ENCODE results near the gene PCBP3.

PCBP3 gene

DNA sequence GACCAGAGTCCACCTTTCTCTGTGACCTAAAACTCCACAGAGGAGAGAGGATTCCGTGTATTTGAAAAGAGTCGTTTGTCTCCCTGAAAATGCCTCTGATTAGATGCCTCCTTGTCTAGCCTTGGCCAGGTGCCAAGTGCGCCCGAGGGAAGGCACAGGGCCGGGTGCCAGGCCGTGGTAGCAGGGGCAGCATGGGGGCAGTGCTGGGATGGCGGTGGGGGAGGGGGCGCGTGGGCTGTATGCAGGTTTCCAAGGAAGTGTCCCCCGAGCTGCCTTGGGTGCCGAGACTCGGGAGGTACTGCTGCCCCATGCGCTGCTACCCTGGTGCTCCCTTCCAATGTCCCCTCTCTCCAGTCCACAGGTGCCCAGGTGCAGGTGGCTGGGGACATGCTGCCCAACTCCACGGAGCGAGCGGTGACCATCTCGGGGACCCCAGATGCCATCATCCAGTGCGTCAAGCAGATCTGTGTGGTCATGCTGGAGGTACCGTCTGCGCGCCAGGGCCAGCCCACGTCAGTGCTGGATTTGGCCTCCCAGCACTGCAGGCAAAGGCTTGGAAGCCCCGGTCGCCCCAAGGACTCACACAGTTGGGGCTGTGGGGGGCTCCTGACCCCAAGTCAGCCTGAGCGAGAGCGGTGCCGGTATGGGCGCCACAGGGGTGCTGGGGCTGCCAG lies 267.2 kb downstream of the PCBP3 start:
- DNase-seq (ENCODE audit: low read depth): no peak

DNA sequence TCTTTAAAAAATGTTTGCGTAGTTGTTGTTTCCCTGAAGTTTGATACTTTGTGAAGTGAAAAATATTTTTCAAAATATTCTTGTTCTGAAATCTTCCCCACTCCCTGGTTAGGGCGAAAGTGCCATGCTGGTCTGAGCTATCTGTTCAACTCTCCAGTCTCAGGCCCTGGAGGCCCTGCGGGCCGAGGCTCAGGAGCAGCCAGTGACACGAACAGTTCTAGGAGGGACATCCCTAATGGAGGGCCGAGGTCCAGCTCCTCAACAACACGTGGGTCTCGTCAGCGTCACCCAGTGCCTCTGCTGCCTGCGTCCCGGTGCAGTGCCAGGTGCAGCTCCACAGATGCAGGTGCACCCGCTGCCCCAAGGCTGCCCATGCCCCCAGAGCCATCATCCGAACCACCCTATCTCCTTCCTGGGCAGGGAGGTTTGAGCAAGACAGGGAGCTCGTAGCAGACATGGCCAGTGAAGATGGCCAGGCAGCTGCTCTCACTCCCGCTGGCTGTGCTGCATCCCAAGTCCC lies 268.3 kb downstream of the PCBP3 start:
- DNase-seq (ENCODE audit: low read depth): no peak

DNA sequence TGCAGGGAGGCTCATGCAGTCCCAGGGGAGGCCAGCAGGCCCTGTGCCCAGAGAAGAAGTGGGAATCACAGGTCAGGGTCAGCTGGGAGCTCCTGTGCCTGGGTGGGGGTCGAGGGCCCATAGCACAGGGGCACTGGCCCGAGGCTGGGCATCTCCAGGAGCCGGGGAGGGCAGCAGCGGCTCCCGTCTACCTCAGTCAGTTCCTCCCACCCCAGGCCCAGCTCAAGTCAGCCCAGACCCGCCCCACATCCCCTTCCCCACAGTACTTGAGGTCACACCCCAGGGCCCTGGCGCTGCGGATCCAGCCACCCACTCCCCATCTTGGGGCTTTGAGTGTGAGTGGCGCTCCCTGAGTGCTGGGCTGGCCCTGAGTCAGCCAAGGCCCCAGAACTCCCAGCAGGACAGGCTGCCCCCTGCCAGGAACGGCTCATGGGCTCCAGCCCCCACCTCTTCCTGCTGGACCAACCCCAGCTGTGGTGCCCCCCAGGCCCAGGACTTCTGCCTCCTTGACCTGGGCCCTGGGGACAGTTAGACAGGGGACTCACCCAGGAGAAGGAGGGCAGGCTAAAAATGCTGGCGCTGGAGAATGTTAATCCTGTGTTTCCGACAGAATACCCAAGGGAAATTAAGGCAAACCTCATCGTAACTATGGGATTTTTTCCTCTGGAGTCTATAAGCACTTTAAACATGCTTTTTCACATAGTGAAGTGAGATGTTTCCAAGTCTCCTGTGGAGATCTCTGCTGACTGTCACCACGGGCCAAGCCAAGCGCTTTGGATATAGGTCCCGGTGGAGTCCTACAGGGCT lies 269.3 kb downstream of the PCBP3 start:
- DNase-seq (ENCODE audit: low read depth): no peak

DNA sequence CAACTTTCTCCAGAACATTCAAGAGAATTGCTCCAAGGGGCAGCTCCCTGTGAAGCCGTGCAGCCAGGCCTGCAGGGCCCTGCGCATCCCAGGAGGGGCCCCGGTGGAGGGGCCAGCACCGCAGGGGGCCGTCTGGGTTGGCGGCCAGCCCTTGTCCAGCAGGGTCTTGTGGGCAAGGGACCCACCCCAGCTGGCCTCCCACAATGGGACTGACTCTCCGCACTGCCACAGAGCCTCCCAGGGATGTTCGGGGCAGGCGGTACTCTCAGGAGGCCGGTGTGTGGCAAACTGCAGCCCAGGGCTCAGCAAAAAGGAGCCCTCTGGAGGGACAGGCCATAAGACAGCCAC lies 269.9 kb downstream of the PCBP3 start:
- no peak for DNase-seq (ENCODE audit: low read depth)

DNA sequence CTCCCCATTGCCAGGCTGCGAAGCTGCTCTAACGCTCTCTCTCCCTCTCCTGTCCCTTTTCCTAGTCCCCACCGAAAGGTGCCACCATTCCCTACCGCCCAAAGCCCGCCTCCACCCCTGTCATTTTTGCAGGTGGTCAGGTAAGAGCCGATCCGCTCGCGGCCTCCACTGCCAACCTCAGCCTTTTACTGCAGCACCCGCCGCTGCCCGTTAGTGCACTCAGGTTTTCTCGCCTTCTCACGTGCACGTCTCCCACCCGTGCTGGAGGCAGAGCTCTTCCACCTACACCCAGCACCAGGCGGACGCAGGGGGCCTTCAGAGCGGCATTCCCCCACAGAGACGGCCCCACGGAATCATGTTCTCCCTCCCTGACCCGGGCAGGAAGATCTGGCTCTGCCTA lies 270.4 kb downstream of the PCBP3 start:
- DNase-seq (ENCODE audit: low read depth): no peak

DNA sequence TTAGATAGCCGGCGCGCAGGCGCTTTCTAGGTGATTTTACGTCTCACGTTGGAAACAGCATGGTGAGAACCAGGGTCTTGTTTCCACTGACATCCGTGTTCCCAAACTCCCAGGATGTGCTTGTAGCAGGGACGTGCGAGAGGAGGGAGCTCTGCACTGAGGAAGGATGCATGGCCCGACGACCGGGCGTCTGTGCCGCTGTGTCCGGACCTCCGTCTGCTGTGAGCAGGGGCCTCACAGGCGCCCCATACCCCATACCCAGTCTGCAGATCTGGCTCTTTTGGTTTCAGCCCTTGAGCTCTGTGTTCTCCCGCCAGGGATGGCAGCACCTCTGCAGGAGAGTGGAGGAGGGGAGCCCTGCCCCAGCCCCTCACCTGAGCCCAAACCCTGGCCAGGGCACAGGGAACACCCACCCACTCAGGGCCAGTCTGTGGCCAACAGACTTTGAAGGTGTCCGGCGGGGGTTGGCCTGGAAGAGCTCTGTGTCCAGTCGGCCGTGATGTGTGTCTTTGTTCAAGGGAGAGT lies 270.9 kb downstream of the PCBP3 start:
- no peak for DNase-seq (ENCODE audit: low read depth)

DNA sequence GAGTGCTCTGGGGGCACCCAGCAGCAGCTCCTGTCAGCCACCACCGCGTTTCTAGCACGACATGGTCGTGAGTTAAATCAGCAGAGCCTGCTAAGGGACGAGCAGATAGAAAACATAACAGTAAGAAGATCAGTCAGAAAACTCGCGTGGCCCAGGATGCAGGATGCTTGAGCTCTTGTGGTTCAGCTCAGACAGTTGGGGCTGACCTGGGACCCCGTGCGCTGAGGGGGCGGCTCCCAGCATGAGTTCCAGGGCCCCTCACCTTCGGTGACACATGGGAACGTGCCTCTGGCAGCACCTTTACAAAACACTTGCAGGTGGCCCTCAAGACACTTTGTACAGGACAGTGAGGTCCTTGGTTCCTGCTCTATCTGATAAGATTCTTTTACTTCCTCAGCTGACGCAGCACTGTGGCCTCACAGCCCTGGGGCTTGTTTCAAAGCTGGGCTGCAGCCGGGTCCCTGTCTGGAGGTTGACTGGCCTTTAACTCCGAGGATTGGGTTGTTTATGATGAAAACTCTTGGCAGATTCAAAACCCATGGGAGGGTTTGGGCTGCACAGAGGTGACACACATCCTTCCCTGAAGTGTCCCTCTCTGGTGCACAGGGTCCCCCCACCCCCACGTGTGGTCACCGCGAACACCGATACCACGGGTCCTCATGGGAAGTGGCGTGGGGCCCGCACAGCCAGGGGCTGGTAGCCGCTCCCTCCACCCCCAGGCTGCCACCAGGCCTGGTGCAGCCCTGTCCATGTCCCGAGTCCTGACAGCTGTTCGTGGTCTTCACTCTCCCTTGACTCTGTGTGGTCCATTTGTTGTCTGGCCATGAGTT lies 272.7 kb downstream of the PCBP3 start:
- no peak for DNase-seq (ENCODE audit: low read depth)

DNA sequence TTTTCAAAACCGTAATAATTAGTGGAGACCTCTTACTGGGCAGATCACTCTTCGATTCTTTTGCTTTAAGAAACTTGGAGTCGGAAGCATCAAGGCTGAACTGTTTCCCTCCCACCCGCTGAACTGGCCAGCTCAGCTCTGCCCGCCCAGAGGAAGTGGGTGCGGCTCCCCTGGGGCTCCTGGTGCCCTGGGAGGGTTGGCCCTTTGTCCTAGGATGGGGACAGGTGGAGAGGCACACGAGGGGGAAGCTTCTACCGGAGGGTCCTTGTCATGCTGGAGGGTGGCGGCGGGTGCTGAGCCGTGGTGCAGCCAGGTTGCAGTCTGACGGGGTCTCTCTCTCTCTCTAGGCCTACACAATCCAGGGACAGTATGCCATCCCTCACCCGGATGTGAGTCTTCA lies 273.7 kb downstream of the PCBP3 start:
- DNase-seq (ENCODE audit: low read depth): no peak

DNA sequence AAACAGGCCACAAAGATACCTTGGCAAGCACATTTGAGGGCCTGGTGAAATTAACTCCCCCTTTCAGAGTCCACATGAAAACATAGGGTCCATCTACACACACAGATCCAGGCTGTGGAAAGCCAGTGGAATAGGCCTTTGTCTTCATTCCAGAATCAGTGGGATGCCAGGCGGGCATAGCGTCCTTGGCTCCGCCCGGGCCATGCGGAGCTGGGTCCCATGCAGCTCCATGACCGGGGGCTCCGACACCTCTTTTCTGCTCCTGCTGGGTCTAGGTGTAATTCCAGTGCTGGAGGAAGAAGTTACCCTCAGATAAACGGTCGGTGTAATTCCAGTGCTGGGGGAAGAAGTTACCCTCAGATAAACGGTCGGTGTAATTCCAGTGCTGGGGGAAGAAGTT lies 274.5 kb downstream of the PCBP3 start:
- DNase-seq (ENCODE audit: low read depth): no peak

DNA sequence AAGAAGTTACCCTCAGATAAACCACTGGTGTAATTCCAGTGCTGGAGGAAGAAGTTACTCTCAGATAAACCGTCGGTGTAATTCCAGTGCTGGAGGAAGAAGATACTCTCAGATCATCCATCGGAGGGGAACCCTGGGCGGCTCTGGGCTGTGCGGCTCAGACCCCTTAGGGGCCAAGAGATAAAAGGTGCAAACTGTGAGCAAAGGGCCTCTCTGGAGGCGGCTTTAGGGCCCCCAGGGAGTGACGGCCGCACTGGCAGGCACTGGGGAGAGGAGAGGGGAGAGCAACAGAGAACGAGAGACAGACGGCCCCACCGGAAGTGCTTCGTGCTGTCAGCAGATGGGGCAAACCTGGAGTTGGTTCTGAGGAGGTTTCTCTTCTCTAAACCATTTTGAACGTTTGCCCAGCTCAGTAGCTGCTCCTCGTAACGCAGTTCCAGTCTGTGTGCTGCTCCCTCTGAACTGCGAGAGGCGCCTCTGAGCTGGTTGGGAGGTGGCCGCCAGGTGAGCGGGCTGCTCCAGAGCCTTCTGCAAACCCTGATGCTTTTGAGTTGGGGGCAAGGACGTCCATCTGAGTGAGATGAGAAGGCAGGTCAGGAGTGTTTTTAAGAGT lies 275.4 kb downstream of the PCBP3 start:
- no peak for DNase-seq (ENCODE audit: low read depth)

DNA sequence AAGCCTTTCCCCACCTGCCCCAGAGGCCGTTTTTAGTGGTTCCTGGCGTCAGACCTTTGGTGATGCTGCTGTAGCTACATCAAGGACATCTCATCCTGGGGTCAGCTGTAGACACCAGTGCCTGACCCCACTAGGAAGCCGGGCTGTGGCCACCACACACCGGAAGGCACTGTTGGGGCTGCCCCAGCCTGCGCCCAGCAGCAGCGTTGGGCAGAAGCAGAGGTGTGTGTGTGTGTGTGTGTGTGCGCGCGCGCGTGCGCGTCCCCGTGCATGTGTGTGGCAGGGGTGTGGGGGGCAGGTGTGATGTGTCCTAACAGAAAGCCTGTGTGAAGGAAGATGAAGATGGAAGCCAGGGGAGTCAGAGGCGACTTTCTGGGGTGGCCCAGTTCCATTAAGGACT lies 276.1 kb downstream of the PCBP3 start:
- DNase-seq (ENCODE audit: low read depth): no peak

DNA sequence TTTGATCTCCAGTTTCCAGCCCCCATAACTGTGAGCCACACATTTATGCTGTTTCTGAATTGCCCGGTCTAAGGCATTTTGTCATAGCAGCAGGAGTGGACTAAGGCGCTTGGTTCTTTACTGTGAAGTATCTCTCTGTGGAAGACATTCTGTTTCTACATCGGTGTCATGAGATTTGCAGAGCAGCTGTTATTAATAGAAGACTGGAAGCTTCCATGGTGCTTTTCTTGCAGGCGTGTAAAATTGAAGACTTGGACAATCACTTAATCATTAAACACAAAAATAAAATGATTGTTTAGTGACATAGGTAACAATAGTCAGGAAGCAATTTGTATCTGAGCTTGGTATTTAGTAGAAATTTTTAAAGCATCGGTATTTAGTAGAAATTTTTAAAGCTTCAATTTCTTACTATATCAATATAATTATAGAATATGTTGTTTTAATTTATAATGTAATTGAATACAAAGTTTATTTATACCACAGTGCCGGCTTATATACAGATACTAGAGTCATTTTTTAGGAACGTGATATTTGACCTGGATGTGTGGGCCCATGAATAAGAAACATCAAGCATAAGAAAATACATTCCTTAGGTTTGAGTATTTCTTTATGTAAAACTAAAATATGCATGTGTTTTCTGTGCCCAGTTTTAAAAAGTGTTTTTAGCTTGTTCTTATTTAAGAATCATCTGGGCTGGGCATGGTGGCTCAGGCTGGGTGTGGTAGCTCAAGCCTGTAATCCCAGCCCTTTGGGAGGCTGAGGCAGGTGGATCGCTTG lies 277.5 kb downstream of the PCBP3 start:
- DNase-seq (ENCODE audit: low read depth): peak; percentile 11

DNA sequence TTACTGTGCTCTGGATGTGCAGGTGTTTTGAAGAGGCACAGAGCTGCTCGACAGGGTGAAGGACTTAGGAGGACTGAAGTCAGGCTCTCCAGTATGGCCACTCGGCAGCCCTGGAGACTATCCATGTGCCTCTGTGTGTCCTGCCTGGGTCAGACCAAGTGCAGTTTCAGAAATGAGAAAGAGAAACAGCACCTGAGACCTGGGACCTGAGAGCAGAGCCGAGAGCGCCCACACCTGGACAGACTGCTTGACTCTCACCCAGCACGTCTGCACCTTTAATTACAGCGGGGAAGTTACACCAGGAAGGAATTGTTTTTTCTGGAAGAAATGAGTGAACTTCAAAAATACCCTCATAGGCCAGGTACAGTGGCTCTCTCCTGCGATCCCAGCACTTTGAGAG lies 278.4 kb downstream of the PCBP3 start:
- DNase-seq (ENCODE audit: low read depth): no peak

DNA sequence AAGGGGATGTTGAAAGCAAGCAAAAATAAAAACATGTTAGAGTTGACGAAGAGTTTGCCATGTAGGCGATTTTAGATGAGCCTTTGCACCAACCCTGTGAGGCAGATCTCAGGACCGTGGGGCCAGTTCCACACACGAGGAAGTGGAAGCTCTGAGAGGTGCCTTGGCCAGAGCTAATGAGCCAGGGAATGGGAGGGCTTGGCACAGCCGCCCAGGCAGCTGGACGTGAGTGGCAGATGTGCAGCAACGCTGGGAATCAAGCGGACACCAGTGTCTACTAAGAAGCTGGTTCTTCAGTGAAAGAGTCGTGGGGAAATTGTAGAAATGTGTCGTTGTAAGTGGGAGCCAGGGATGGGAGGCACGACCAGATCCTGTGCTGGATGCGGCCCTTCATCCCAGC lies 279.1 kb downstream of the PCBP3 start:
- DNase-seq (ENCODE audit: low read depth): no peak

DNA sequence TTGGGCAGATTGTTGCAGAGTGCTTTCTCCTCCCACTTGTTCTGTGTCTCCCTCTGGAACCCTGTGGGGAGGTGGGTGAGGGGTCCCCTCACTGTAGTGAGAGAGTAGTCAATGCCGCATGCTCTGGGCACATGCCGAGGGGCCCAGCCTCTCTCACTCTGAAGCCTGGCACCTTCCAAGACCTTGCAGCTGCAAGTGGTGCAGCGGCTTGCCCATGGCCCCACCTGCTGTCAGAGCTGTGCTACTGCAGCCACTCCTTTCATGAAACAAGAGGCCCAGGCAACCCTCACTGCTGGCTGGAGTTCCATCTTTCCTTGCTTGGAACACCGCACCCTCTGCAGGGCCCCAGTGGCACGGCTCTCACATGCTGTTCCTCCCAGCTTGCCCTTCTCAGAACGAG lies 279.6 kb downstream of the PCBP3 start:
- DNase-seq (ENCODE audit: low read depth): peak; percentile 66

DNA sequence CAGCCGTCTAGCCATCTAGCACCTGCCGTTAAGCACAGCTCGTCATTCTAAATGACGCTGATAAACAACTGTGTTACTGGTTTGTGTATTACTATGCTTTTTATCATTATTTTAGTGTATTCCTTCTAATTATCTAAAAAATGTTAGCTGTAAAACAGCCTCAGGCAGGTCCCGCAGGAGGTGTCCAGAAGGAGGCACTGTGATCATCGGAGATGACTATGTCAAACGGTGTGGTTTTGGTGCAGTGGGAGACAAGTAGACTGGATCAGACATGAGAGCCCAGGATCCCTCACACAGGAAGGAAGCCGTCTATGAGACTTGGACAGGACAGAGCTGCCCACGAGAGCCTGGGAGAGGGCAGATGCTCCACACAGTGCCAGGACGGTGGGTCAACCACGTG lies 282.8 kb downstream of the PCBP3 start:
- no peak for DNase-seq (ENCODE audit: low read depth)

DNA sequence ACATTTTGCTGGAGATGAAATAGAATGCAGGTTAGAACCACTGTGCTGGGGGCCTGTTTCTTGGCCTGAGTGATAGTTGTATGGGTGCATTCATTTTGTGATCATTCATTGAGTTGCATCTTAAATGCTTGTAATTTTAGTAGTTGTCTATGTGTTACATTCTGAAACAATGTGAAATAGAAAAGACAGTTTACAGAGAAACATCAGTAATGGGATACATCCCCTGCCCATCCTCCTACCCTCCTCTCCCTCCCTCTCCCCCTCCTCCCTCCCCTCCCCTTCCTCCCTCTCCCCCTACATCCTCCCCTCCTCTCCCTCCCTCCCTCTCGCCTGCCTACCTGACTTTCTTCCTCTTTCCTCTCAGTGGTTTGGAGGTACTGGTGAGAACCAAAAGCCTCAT lies 283.5 kb downstream of the PCBP3 start:
- DNase-seq (ENCODE audit: low read depth): no peak

DNA sequence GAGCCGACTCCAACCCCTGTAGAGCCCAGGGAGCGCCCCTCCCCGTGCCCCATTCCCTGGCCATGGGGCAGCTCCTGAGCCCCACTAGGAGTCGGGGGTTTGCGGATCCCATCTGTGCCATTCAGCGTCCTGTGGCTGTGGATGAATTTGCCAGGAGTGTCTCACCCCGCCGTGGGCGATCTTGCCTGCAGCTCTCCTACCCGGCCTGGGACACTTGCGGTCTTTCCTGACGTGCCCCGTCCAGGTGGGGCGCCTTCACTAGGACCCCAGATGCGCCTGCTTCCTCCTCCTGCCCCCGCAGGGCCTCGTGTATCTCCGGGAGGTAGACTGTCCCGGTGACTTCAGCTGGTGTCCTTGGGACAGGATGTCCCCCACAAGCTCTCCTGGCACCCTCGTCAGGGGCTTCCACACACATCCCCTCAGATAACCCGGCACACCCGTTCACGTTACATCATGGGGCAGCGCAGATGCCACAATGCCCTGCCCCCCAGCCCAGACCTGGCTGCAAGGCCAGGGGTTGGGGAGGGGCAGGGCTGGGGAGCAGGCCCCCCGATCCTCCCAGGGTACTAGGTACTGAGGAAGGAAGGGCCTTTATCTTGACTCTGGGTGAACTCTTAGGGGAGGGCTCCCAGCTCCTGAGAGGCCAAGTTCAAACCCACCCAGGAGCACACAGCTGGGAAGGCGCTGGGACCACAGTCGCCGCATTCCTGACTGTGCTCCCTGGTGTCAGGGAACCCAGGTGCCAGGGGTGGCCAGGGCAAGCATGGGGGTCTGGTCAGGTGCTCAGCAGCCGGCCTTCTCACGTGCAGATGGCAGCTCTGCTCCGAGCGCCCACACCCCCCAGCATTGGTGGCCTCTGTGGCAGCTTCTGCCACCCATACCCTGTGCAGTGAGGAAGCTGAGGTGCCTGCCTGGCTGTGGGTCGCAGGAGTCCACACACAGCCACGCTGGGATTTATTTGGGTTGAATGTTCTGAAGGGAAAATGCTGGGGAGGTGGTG lies 284.6 kb downstream of the PCBP3 start:
- DNase-seq (ENCODE audit: low read depth): no peak

DNA sequence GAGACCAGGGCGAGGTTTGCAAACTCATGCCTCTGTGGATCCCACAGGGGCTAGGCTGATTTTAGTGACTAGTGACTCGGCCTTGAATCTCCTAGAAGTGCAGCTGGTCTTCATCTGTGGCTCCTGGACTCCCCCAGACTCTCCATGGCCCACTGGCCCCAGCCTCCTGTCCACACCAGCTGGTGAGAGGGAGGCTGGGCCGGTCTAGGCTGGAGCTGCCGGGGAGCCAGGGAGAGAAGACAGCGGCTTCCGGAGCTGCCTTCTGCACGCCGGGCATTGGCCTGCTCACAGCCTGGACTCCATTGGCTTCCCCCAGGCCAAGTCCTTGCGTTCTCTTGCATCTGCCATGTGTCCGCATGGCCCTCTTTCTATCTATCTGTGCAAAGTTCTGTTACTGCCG lies 285.9 kb downstream of the PCBP3 start:
- DNase-seq (ENCODE audit: low read depth): no peak

DNA sequence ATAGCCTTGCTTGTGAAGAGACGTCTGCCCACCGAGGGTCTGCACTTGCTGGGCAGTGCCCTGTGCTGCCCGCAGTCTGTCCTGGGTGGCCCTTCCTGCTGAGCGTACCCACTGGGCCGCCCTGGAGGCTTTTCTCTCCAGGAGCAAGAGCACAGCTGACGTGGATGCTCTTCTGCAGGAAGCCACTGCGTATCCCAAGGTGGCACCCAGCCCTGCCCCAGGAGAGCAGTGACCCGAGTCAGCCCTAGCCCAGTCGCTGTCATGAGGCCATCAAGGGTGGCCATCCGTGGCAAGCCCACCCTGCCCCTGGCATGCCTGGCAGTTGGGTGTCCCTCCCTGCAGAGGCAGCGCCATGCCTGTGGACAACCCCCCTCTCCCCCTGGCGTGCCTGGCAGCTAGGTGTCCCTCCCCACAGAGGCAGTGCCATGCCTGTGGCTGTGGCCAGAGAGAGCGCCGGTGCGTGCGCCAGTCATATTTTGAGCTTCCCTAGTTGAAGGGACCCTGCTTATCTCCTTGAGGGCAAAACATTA lies 286.8 kb downstream of the PCBP3 start:
- no peak for DNase-seq (ENCODE audit: low read depth)
